WTC11 (cell line): ENCODE results near the gene MRPS6. TPM values are rescaled to one million over a fixed set of nuclear protein-coding genes. Genes with fewer than 3 reads are reported as not detected.

Experiments used
- ATAC-seq: fragments of 200-7000 bp; cut with Tn5 transposase; 2 replicates; pipeline ENCODE4 v1.10.0; 2021; ENCODE audit warnings: mild to moderate bottlenecking, moderate library complexity
- CTCF ChIA-PET: fragments of 300-600 bp; sonication (Branson Sonifier 250); formaldehyde crosslinking; loops from one replicate; lab custom pipeline; 2021; ENCODE audit warnings: antibody characterized with exemption; lab: Charles Lee
- POLR2A ChIA-PET: fragments of 350-600 bp; sonication (Branson Sonifier 250); formaldehyde crosslinking; loops from one replicate; lab custom pipeline; 2021; ENCODE audit warnings: antibody characterized with exemption; lab: Charles Lee
- DNase-seq: peaks from one replicate; pipeline ENCODE4 v3.0.0; 2021; ENCODE audit warnings: low spot score
- H3K27ac Mint-ChIP-seq: 2 replicates; pipeline ENCODE4 v1.8.0; 2021; ENCODE audit warnings: mixed read lengths
- H3K27me3 Mint-ChIP-seq: 2 replicates; pipeline ENCODE4 v1.8.0; 2021; ENCODE audit warnings: low read depth, mild to moderate bottlenecking, moderate library complexity, mixed read lengths
- H3K36me3 Mint-ChIP-seq: 2 replicates; pipeline ENCODE4 v1.8.0; 2021; ENCODE audit warnings: mixed read lengths
- H3K4me1 Mint-ChIP-seq: 2 replicates; pipeline ENCODE4 v1.8.0; 2022; ENCODE audit warnings: mixed read lengths
- H3K4me3 Mint-ChIP-seq: 2 replicates; pipeline ENCODE4 v1.8.0; 2021; ENCODE audit warnings: mild to moderate bottlenecking, moderate library complexity, mixed read lengths
- H3K9me3 Mint-ChIP-seq: 2 replicates; pipeline ENCODE4 v1.8.0; 2021; ENCODE audit warnings: mixed read lengths
- AR ChIP-seq: fragments of 250-450 bp; sonication (Bioruptor Pico); IDR thresholded peaks from 2 replicates; pipeline ENCODE4 v1.9.0; 2021; ENCODE audit warnings: mild to moderate bottlenecking
- EMX1 ChIP-seq: fragments of 250-450 bp; sonication (Bioruptor Pico); IDR thresholded peaks from 2 replicates; pipeline ENCODE4 v1.8.0; 2021; ENCODE audit warnings: mild to moderate bottlenecking
- ETV6 ChIP-seq: sonication (generic); formaldehyde crosslinking; IDR thresholded peaks from 2 replicates; pipeline ENCODE4 v1.8.1; 2022; ENCODE audit warnings: mild to moderate bottlenecking, missing genetic modification reagents
- GABPB1 ChIP-seq: sonication (generic); formaldehyde crosslinking; IDR thresholded peaks from 2 replicates; pipeline ENCODE4 v1.8.1; 2023; ENCODE audit warnings: mild to moderate bottlenecking, missing genetic modification reagents
- MAX ChIP-seq: sonication (generic); formaldehyde crosslinking; IDR thresholded peaks from 2 replicates; pipeline ENCODE4 v1.8.0; 2022; ENCODE audit warnings: mild to moderate bottlenecking, missing genetic modification reagents
- SMAD4 ChIP-seq: sonication (generic); formaldehyde crosslinking; IDR thresholded peaks from 2 replicates; pipeline ENCODE4 v1.8.0; 2022; ENCODE audit warnings: mild to moderate bottlenecking, missing genetic modification reagents
- ZNF121 ChIP-seq: sonication (generic); formaldehyde crosslinking; IDR thresholded peaks from 2 replicates; pipeline ENCODE4 v1.8.0; 2023; ENCODE audit warnings: missing genetic modification reagents
- ZNF263 ChIP-seq: sonication (generic); formaldehyde crosslinking; IDR thresholded peaks from 2 replicates; pipeline ENCODE4 v1.8.1; 2022; ENCODE audit warnings: low read depth, mild to moderate bottlenecking, moderate library complexity, missing genetic modification reagents
- ZNF423 ChIP-seq: fragments of 250-450 bp; sonication (Bioruptor Pico); IDR thresholded peaks from 2 replicates; pipeline ENCODE4 v2.1.2; 2022; ENCODE audit warnings: mild to moderate bottlenecking, moderate library complexity
- total RNA-seq: library from RNA; stranded (reverse); gene quantifications from 3 replicates; pipeline ENCODE4 v1.2.3, GENCODE V29; 2021
- TF ChIP-seq, protein P1 (sequence below): sonication (generic); formaldehyde crosslinking; IDR thresholded peaks from 2 replicates; pipeline ENCODE4 v1.8.0; 2023; ENCODE audit warnings: missing genetic modification reagents
- TF ChIP-seq, protein P2 (sequence below): sonication (generic); formaldehyde crosslinking; IDR thresholded peaks from 2 replicates; pipeline ENCODE4 v1.8.1; 2022; ENCODE audit warnings: mild to moderate bottlenecking, missing genetic modification reagents, moderate library complexity, borderline replicate concordance
- TF ChIP-seq, protein P3 (sequence below): sonication (generic); formaldehyde crosslinking; IDR thresholded peaks from 2 replicates; pipeline ENCODE4 v1.8.1; 2022; ENCODE audit warnings: low read depth, mild to moderate bottlenecking, moderate library complexity, missing genetic modification reagents, borderline replicate concordance
- TF ChIP-seq, protein P4 (sequence below): fragments of 250-450 bp; sonication (Bioruptor Pico); conservative IDR thresholded peaks from 2 replicates; pipeline ENCODE4 v1.9.0; 2021; ENCODE audit warnings: mild to moderate bottlenecking

Gene MRPS6
- total RNA-seq, 1 experiment from 2014 or later, result 133 TPM

DNA sequence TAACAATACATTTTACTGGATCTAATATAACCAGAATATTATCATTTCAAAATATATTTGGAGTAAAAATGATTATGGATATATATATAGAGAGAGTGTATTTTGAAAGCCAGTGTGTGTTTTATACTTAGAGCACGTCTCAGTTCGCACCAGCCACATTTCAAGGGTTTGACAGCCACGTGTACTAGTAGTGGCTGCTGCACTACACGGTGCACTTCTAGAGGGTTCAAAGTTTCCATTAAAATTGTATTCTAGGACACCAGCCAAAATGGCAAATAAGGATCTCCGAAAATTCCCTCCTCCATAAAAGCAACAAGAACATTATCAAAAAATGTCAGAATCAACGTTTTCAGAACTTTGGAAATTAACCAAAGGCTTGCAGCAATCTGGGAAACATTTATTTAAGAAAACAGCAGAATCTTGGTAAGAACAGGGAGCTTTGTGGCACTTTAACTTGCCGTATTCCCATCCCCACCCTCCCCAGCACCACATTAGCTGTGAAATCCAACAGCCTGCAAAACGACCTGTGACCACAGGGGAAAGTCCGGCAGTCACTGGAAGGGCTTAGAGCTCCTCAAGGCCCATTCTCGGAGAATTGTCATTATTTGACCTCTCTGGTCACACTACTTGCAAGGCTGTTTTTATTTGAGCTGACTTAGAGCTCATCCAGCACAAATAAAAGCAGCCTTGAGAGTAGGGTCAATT lies 33.5 kb upstream of the MRPS6 start:
- Mint-ChIP-seq H3K27ac (no peak overlapping the region), H3K4me3 (no peak overlapping the region), H3K27me3 (no peaks in the 10 kb centered on the region), H3K36me3 (no peaks in the 10 kb centered on the region)
- DNase-seq (no peak), ATAC-seq (peak; percentile 80)
- ChIA-PET CTCF (interaction anchor here (0.6 to 1.1 kb wide), 7 partner anchors 9 to 757 kb away, joined by 3 to 6 read pairs (median 3); no protein-coding TSS in a partner anchor), POLR2A (interaction anchor here (0.6 to 1.0 kb wide), 2 partner anchors 15 to 163 kb away, joined by 3 to 4 read pairs; no protein-coding TSS in a partner anchor)
- TF ChIP-seq AR (CRISPR knock-in tag) (no peak), ZNF121 (CRISPR knock-in tag) (no peak), SMAD4 (no peak), MAX (no peak), ZNF423 (CRISPR knock-in tag) (no peak), ZNF263 (CRISPR knock-in tag) (no peak)
- TF ChIP-seq, protein P1, sequence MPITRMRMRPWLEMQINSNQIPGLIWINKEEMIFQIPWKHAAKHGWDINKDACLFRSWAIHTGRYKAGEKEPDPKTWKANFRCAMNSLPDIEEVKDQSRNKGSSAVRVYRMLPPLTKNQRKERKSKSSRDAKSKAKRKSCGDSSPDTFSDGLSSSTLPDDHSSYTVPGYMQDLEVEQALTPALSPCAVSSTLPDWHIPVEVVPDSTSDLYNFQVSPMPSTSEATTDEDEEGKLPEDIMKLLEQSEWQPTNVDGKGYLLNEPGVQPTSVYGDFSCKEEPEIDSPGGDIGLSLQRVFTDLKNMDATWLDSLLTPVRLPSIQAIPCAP (CRISPR knock-in tag), result no peak
- TF ChIP-seq, protein P2, sequence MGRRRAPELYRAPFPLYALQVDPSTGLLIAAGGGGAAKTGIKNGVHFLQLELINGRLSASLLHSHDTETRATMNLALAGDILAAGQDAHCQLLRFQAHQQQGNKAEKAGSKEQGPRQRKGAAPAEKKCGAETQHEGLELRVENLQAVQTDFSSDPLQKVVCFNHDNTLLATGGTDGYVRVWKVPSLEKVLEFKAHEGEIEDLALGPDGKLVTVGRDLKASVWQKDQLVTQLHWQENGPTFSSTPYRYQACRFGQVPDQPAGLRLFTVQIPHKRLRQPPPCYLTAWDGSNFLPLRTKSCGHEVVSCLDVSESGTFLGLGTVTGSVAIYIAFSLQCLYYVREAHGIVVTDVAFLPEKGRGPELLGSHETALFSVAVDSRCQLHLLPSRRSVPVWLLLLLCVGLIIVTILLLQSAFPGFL (CRISPR knock-in tag), result no peak
- TF ChIP-seq, all 79 proteins: peak for 0
- H3K9me3 Mint-ChIP-seq, result peaks cover 6% of the 10 kb centered on the region
- H3K4me1 Mint-ChIP-seq, result peaks cover 15% of the 10 kb centered on the region

GRCh38 chr21:34042735-34043134 lies 30.6 kb upstream of the MRPS6 start:
- no peak for DNase-seq
- TF ChIP-seq, protein P3, sequence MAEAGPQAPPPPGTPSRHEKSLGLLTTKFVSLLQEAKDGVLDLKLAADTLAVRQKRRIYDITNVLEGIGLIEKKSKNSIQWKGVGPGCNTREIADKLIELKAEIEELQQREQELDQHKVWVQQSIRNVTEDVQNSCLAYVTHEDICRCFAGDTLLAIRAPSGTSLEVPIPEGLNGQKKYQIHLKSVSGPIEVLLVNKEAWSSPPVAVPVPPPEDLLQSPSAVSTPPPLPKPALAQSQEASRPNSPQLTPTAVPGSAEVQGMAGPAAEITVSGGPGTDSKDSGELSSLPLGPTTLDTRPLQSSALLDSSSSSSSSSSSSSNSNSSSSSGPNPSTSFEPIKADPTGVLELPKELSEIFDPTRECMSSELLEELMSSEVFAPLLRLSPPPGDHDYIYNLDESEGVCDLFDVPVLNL (CRISPR knock-in tag), result no peak
- TF ChIP-seq ETV6 (CRISPR knock-in tag) (no peak), EMX1 (CRISPR knock-in tag) (no peak), ZNF263 (CRISPR knock-in tag) (no peak), GABPB1 (CRISPR knock-in tag) (no peak)
- TF ChIP-seq, protein P4, sequence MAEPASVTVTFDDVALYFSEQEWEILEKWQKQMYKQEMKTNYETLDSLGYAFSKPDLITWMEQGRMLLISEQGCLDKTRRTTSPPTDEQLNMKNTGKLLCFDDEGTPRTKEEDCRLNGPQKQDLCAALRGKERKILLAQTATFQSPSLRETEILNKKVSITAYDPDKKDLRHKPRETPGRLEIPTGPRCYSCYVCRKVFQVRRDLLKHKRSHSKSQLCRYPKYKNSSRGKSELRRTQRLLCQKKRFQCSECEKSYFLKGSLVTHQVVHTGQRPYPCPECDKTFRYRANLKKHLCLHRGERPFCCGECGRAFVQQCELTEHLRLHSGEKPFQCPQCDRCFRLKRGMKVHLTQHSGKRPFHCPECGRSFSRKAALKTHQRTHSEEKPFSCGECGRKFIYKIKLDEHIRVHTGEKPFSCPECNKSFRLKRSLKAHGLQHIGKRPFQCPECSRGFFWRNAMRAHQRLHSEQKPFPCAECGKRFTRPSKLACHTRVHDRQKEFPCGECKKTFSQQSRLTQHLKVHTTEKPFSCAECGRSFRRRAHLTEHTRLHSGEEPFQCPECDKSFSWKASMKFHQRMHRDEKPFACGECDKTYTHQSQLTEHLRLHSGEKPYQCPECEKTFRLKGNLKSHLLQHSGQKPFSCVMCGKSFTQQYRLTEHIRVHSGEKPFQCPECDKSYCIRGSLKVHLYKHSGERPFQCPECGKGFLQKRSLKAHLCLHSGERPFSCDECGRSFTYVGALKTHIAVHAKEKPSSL (CRISPR knock-in tag), result no peak
- POLR2A ChIA-PET, result no interaction called here
- Mint-ChIP-seq H3K27ac (no peak overlapping the region), H3K36me3 (no peaks in the 10 kb centered on the region), H3K4me1 (no peaks in the 10 kb centered on the region), H3K27me3 (no peaks in the 10 kb centered on the region), H3K4me3 (no peak overlapping the region), H3K9me3 (peaks cover 2% of the 10 kb centered on the region; the same call in 1 of the 2 replicates)
- CTCF ChIA-PET, result no interaction called here
- ATAC-seq, result no peak
